Fibroblast of skin of left quadriceps (primary cell): ENCODE data around the gene CCDC71L.
"Not testable (repeated sequence)": the region's sequence is repeated elsewhere in the genome, so short reads cannot be mapped to it uniquely, and the experiment has no call there.

Experiments used
- DNase-seq, 2 experiments: peaks; one replicate each; pipeline ENCODE4 v3.0.0-alpha.2; 2013; ENCODE audit warnings: low read depth in 2 of 2

The CCDC71L gene

GRCh38 chr7:106660862-106661720 is at the start of gene CCDC71L:
Gene CCDC71L, minus strand, starts transcription at chr7:106661158. Its CDS starts 262 bp downstream, at chr7:106660896.
- peak; percentile 92 for DNase-seq

- not testable (repeated sequence) for DNase-seq
Observed at GRCh38 chr7:106709604-106710003, 48.6 kb upstream of the CCDC71L start.

GRCh38 chr7:106704000-106704840 is 43.3 kb upstream of the CCDC71L start:
- DNase-seq: no peak

GRCh38 chr7:106693677-106694353 is 32.9 kb upstream of the CCDC71L start:
- DNase-seq: no peak

- no peak for DNase-seq
Observed at GRCh38 chr7:106692450-106693051, 31.6 kb upstream of the CCDC71L start.

GRCh38 chr7:106688161-106688560 is 27.2 kb upstream of the CCDC71L start:
- not testable (repeated sequence) for DNase-seq

- DNase-seq: no peak
Observed at GRCh38 chr7:106683941-106684340, 23.0 kb upstream of the CCDC71L start.

- DNase-seq: peak; percentile 30 to 34
Observed at GRCh38 chr7:106681815-106682495, 21.0 kb upstream of the CCDC71L start.

GRCh38 chr7:106679153-106679931 is 18.4 kb upstream of the CCDC71L start:
- peak in 1 of 2 experiments; percentile 21 for DNase-seq

GRCh38 chr7:106678795-106679152 is 17.8 kb upstream of the CCDC71L start:
- DNase-seq: no peak

- DNase-seq: not testable (repeated sequence)
Observed at GRCh38 chr7:106676506-106676905, 15.5 kb upstream of the CCDC71L start.

- not testable (repeated sequence) for DNase-seq
Observed at GRCh38 chr7:106673688-106674087, 12.7 kb upstream of the CCDC71L start.

- not testable (repeated sequence) for DNase-seq
Observed at GRCh38 chr7:106671930-106672329, 11.0 kb upstream of the CCDC71L start.

- DNase-seq: no peak
Observed at GRCh38 chr7:106671160-106671559, 10.2 kb upstream of the CCDC71L start.

GRCh38 chr7:106668861-106669524 is 8.0 kb upstream of the CCDC71L start:
- DNase-seq: no peak

- no peak for DNase-seq
Observed at GRCh38 chr7:106666353-106666752, 5.4 kb upstream of the CCDC71L start.

GRCh38 chr7:106664343-106664742 is 3.4 kb upstream of the CCDC71L start:
- DNase-seq: no peak

- DNase-seq: peak; percentile 43 to 47
Observed at GRCh38 chr7:106659963-106660861, 746 bp downstream of the CCDC71L start.
